Trophoblast cell (in vitro differentiated cells and primary cell): ENCODE data around the gene IDE.

Experiments used
- DNase-seq, 2 donors: peaks; one replicate each; pipeline ENCODE4 v3.0.0-alpha.2; 2016
- H2AFZ ChIP-seq: 2 replicates; pipeline ENCODE4 v1.6.1; 2013; ENCODE audit warnings: low read length, moderate library complexity, mild to moderate bottlenecking; ENCODE audit not compliant: insufficient read depth, poor library complexity
- H2AK5ac ChIP-seq: 2 replicates; pipeline ENCODE4 v1.6.1; 2013; ENCODE audit warnings: mild to moderate bottlenecking, low read length
- H2BK120ac ChIP-seq: 2 replicates; pipeline ENCODE4 v1.6.1; 2013; ENCODE audit warnings: low read length, mild to moderate bottlenecking, moderate library complexity; ENCODE audit not compliant: insufficient read depth, poor library complexity
- H2BK12ac ChIP-seq: 2 replicates; pipeline ENCODE4 v1.6.1; 2013; ENCODE audit warnings: mild to moderate bottlenecking, low read length, moderate library complexity
- H2BK5ac ChIP-seq: 2 replicates; pipeline ENCODE4 v1.6.1; 2013; ENCODE audit warnings: low read length, low read depth, moderate library complexity, mild to moderate bottlenecking; ENCODE audit not compliant: poor library complexity
- H3K14ac ChIP-seq: 2 replicates; pipeline ENCODE4 v1.6.1; 2013; ENCODE audit warnings: mild to moderate bottlenecking, low read length
- H3K18ac ChIP-seq: 2 replicates; pipeline ENCODE4 v1.6.1; 2013; ENCODE audit warnings: mild to moderate bottlenecking, low read length
- H3K23ac ChIP-seq: 2 replicates; pipeline ENCODE4 v1.6.1; 2013; ENCODE audit warnings: low read length
- H3K27ac ChIP-seq: 2 replicates; pipeline ENCODE4 v1.5.1; 2013; ENCODE audit warnings: low read depth, mild to moderate bottlenecking, inconsistent platforms, low read length, moderate library complexity
- H3K27me3 ChIP-seq: 2 replicates; pipeline ENCODE4 v1.6.1; 2013; ENCODE audit warnings: inconsistent platforms, mild to moderate bottlenecking, low read length, moderate library complexity; ENCODE audit not compliant: insufficient read depth
- H3K36me3 ChIP-seq, 2 experiments: 1 replicate in 1 of 2; 2 replicates in 1 of 2; pipeline ENCODE4 v1.6.1; 2013; ENCODE audit warnings: low read length in 2 of 2, mild to moderate bottlenecking in 2 of 2, moderate library complexity in 1 of 2; ENCODE audit not compliant: insufficient read depth in 2 of 2, control insufficient read depth in 1 of 2
- H3K4ac ChIP-seq: 2 replicates; pipeline ENCODE4 v1.6.1; 2013; ENCODE audit warnings: low read depth, mild to moderate bottlenecking, low read length, moderate library complexity
- H3K4me1 ChIP-seq, 2 experiments: 1 replicate in 1 of 2; 2 replicates in 1 of 2; pipeline ENCODE4 v1.6.1; 2013; ENCODE audit warnings: low read length in 2 of 2, mild to moderate bottlenecking in 2 of 2, moderate library complexity in 1 of 2; ENCODE audit not compliant: insufficient read depth in 2 of 2, control insufficient read depth in 1 of 2
- H3K4me2 ChIP-seq: 2 replicates; pipeline ENCODE4 v1.6.1; 2013; ENCODE audit warnings: inconsistent platforms, mild to moderate bottlenecking, low read length, moderate library complexity
- H3K4me3 ChIP-seq: 2 replicates; pipeline ENCODE4 v1.5.1; 2013; ENCODE audit warnings: mild to moderate bottlenecking, low read depth, low read length, inconsistent platforms
- H3K79me1 ChIP-seq: one replicate; pipeline ENCODE4 v1.6.1; 2013; ENCODE audit warnings: low read length
- H3K79me2 ChIP-seq: 2 replicates; pipeline ENCODE4 v1.6.1; 2013; ENCODE audit warnings: low read length, mild to moderate bottlenecking; ENCODE audit not compliant: control insufficient read depth, insufficient read depth, poor library complexity
- H3K9ac ChIP-seq: 2 replicates; pipeline ENCODE4 v1.6.1; 2013; ENCODE audit warnings: mild to moderate bottlenecking, low read length
- H3K9me3 ChIP-seq: 2 replicates; pipeline ENCODE4 v1.6.1; 2013; ENCODE audit warnings: low read depth, mild to moderate bottlenecking, control low read depth, inconsistent platforms, low read length; ENCODE audit not compliant: insufficient read depth
- H4K12ac ChIP-seq: 2 replicates; pipeline ENCODE4 v1.6.1; 2013; ENCODE audit warnings: low read depth, mild to moderate bottlenecking, low read length, moderate library complexity
- H4K8ac ChIP-seq: 2 replicates; pipeline ENCODE4 v1.6.1; 2013; ENCODE audit warnings: low read depth, mild to moderate bottlenecking, low read length, moderate library complexity
- H4K91ac ChIP-seq: one replicate; pipeline ENCODE4 v1.6.1; 2013; ENCODE audit warnings: low read depth, mild to moderate bottlenecking, low read length, moderate library complexity
- WGBS: extraction: QIAGEN DNeasy Blood & Tissue Kit; methylation state at CpG from one replicate; pipeline ENCODE4 v1.1.7; 2013; ENCODE audit warnings: missing lambda C conversion rate; ENCODE audit not compliant: insufficient read length, insufficient coverage; ENCODE audit errors: extremely low coverage; 5-methylcytosine and 5-hydroxymethylcytosine counted together

The IDE gene

GRCh38 chr10:92432596-92432995 lies 141.3 kb downstream of the IDE start:
- H3K79me1 ChIP-seq: no peaks in the 10 kb centered on the region
- no peak overlapping the region for H3K4ac ChIP-seq
- H4K8ac ChIP-seq: no peak overlapping the region
- no peak overlapping the region for H2AFZ ChIP-seq
- no peak overlapping the region for H3K27ac ChIP-seq
- no peak overlapping the region for H2BK5ac ChIP-seq
- no peak overlapping the region for H3K18ac ChIP-seq
- no peak overlapping the region for H3K4me3 ChIP-seq
- DNase-seq: no peak
- no peak overlapping the region for H2AK5ac ChIP-seq
- no peaks in the 10 kb centered on the region for H3K9me3 ChIP-seq
- no peaks in the 10 kb centered on the region for H3K27me3 ChIP-seq
- H3K4me2 ChIP-seq: no peak overlapping the region
- no peak overlapping the region for H4K12ac ChIP-seq
- no peak overlapping the region for H3K9ac ChIP-seq
- no peaks in the 10 kb centered on the region for H3K36me3 ChIP-seq
- WGBS: no CpG with 5 or more reads among the region's 4 CpGs
- H2BK120ac ChIP-seq: no peak overlapping the region
- H3K4me1 ChIP-seq: peaks cover 0 to 6% of the 10 kb centered on the region in 2 experiments
- H3K23ac ChIP-seq: no peak overlapping the region
- H4K91ac ChIP-seq: no peak overlapping the region
- H2BK12ac ChIP-seq: no peak overlapping the region
- no peak overlapping the region for H3K14ac ChIP-seq
- H3K79me2 ChIP-seq: no peaks in the 10 kb centered on the region

- Histone ChIP-seq H3K27ac (no peak overlapping the region), H3K27me3 (no peaks in the 10 kb centered on the region), H3K9ac (no peak overlapping the region), H2BK12ac (no peak overlapping the region), H3K23ac (no peak overlapping the region), H3K4ac (no peak overlapping the region), H4K8ac (no peak overlapping the region), H3K14ac (no peak overlapping the region), H3K4me3 (no peak overlapping the region), H3K36me3 (no peaks in the 10 kb centered on the region), H2BK120ac (no peak overlapping the region), H4K12ac (no peak overlapping the region), H2BK5ac (no peak overlapping the region), H3K4me1 (peaks cover 0 to 6% of the 10 kb centered on the region in 2 experiments), H3K9me3 (no peaks in the 10 kb centered on the region), H3K79me1 (no peaks in the 10 kb centered on the region), H3K4me2 (no peak overlapping the region), H3K18ac (no peak overlapping the region), H2AK5ac (peak overlapping the region; percentile 37), H4K91ac (no peak overlapping the region), H3K79me2 (no peaks in the 10 kb centered on the region), H2AFZ (no peak overlapping the region)
- no CpG with 5 or more reads among the region's 6 CpGs for WGBS
- peak in 1 of 2 donors; percentile 64 for DNase-seq
Observed at GRCh38 chr10:92430103-92430502, 143.8 kb downstream of the IDE start.

GRCh38 chr10:92421550-92421949 lies 152.3 kb downstream of the IDE start:
- H3K4ac ChIP-seq: no peak overlapping the region
- H3K9ac ChIP-seq: no peak overlapping the region
- H3K18ac ChIP-seq: no peak overlapping the region
- no peak overlapping the region for H3K23ac ChIP-seq
- no peaks in the 10 kb centered on the region for H3K36me3 ChIP-seq
- no peaks in the 10 kb centered on the region for H3K27me3 ChIP-seq
- H3K4me1 ChIP-seq: peaks cover 16 to 17% of the 10 kb centered on the region in 2 experiments
- no peak overlapping the region for H2AFZ ChIP-seq
- H3K4me3 ChIP-seq: no peak overlapping the region
- no peak overlapping the region for H2BK12ac ChIP-seq
- no peak overlapping the region for H2AK5ac ChIP-seq
- H2BK120ac ChIP-seq: no peak overlapping the region
- H3K4me2 ChIP-seq: no peak overlapping the region
- H3K79me2 ChIP-seq: no peaks in the 10 kb centered on the region
- peaks cover 3% of the 10 kb centered on the region for H3K79me1 ChIP-seq
- H4K12ac ChIP-seq: no peak overlapping the region
- no peak overlapping the region for H2BK5ac ChIP-seq
- no peak overlapping the region for H4K91ac ChIP-seq
- H3K9me3 ChIP-seq: peaks cover under 1% of the 10 kb centered on the region
- DNase-seq: no peak
- H3K27ac ChIP-seq: no peak overlapping the region
- no peak overlapping the region for H3K14ac ChIP-seq
- no peak overlapping the region for H4K8ac ChIP-seq

- Histone ChIP-seq H3K9me3 (peaks cover 2% of the 10 kb centered on the region), H3K23ac (no peak overlapping the region), H3K27me3 (no peaks in the 10 kb centered on the region), H2BK12ac (no peak overlapping the region), H2BK5ac (no peak overlapping the region), H3K79me2 (no peaks in the 10 kb centered on the region), H4K91ac (no peak overlapping the region), H3K4ac (no peak overlapping the region), H3K4me1 (peaks cover 16 to 17% of the 10 kb centered on the region in 2 experiments), H3K9ac (no peak overlapping the region), H2BK120ac (no peak overlapping the region), H2AK5ac (no peak overlapping the region), H3K36me3 (no peaks in the 10 kb centered on the region), H3K27ac (no peak overlapping the region), H3K14ac (no peak overlapping the region), H4K12ac (no peak overlapping the region), H3K4me3 (no peak overlapping the region), H3K79me1 (peaks cover 3% of the 10 kb centered on the region), H3K18ac (no peak overlapping the region), H2AFZ (no peak overlapping the region), H3K4me2 (no peak overlapping the region), H4K8ac (no peak overlapping the region)
- WGBS: no CpG with 5 or more reads among the region's 46 CpGs
- DNase-seq: no peak
Observed at GRCh38 chr10:92420546-92421275, 153.2 kb downstream of the IDE start.
